Esophagus muscularis mucosa (tissue), 4 donors: Measurements from ENCODE around the gene GNS. TPM values are rescaled to one million over a fixed set of nuclear protein-coding genes. Genes with fewer than 3 reads are reported as not detected.

Experiments
- DNase-seq: peaks from one replicate; pipeline ENCODE4 v3.0.0-alpha.2; 2017; ENCODE audit errors: extremely low spot score
- H3K27ac ChIP-seq, 4 donors: fragments of 200-600 bp; sonication (generic); replicated peaks in 1 of 4; 1 replicate in 3 of 4; 2 replicates in 1 of 4; pipeline ENCODE4 v1.5.1; 2016 to 2019; ENCODE audit warnings: mild to moderate bottlenecking in 1 of 4
- H3K27me3 ChIP-seq, 4 donors: fragments of 200-600 bp; sonication (generic); one replicate each; pipeline versions ENCODE4 v1.5.1 to v1.6.0; 2016 to 2019
- H3K36me3 ChIP-seq, 4 donors: fragments of 200-600 bp; sonication (generic); one replicate each; pipeline ENCODE4 v1.5.1; 2016 to 2019
- H3K4me1 ChIP-seq, 4 donors: fragments of 200-600 bp; sonication (generic); one replicate each; pipeline ENCODE4 v1.5.1; 2016 to 2019
- H3K4me3 ChIP-seq, 4 donors: fragments of 200-600 bp; sonication (generic); 1 replicate in 2 of 4; 2 replicates in 2 of 4; pipeline ENCODE4 v1.5.1; 2016 to 2019; ENCODE audit warnings: mild to moderate bottlenecking in 4 of 4, moderate library complexity in 1 of 4
- H3K9me3 ChIP-seq, 4 donors: fragments of 200-600 bp; sonication (generic); 1 replicate in 3 of 4; 2 replicates in 1 of 4; pipeline ENCODE4 v1.5.1; 2016 to 2019
- CTCF ChIP-seq, 3 experiments: fragments of 200-600 bp in 2 of 3; fragments of 450-650 bp in 1 of 3; sonication (generic) in 2 of 3; IDR thresholded peaks; one replicate each; pipeline ENCODE4 v1.5.1; 2017 to 2019; ENCODE audit warnings: antibody characterized with exemption in 3 of 3, mild to moderate bottlenecking in 2 of 3, moderate library complexity in 1 of 3
- EP300 ChIP-seq: sonication (generic); formaldehyde crosslinking; IDR thresholded peaks from one replicate; pipeline ENCODE4 v1.6.1; 2017; ENCODE audit warnings: antibody characterized with exemption
- POLR2A ChIP-seq: fragments of 450-650 bp; IDR thresholded peaks from one replicate; pipeline ENCODE4 v1.6.1; 2017; ENCODE audit warnings: antibody characterized with exemption, moderate library complexity, mild to moderate bottlenecking, low read depth
- POLR2AphosphoS5 ChIP-seq, 2 donors: sonication (generic); formaldehyde crosslinking; IDR thresholded peaks; one replicate each; pipeline ENCODE4 v1.6.1; 2017; ENCODE audit warnings: antibody characterized with exemption in 2 of 2
- WGBS: methylation state at CpG from one replicate; pipeline ENCODE4 v1.1.5; 2018; 5-methylcytosine and 5-hydroxymethylcytosine counted together
- intact Hi-C: fragments of 100-400 bp; cut with DNase I; formaldehyde crosslinking; loops from one replicate; pipeline ENCODE4 v1.15.1; 2023
- total RNA-seq, 4 donors: library from RNA; depleted of rRNA; stranded (reverse); fragments of >200 nt; gene quantifications; one replicate each; pipeline versions ENCODE4 v1.1.0 to v1.2.1, GENCODE V29; 2016

The GNS gene
- total RNA-seq, 4 donors from 2014 or later, result 71.0 to 92.9 (median 89.9) TPM

DNA sequence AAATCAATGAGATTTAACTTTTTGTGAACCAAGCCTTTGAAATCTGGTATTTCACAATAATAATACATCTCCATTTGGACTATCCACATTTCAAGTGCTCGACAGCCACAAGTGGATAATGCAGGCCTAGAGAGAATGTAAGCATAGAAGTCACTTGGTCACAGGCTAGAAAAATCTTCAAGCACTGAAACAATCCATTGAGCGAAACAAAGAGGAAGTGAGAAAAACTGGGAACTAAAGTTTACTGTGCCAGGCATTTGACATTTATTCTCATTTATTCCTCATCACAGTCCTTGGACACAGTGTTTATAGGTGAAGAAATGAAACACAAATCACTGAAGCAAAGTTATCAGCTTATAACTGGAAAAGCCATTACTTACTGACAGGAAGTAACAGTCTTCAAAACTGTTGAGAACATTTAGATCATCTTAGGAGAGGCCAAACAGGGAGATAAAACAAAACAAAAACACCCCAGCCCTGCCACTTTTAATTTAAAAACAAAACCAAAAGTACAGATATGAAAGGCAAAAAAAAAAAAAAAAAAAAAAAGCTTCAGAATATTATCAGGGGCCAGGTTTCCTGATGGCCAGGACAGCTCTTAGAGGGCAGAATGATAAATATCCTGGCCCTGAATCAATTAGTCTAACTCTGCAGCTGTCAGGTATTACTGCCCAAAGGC lies 29.2 kb downstream of the GNS start:
- intact Hi-C loops, result no loop called here
- H3K27ac ChIP-seq, result peak overlapping the region in 1 of 4 donors; percentile 50
- H3K4me3 ChIP-seq, result no peak overlapping the region
- no peaks in the 10 kb centered on the region for H3K27me3 ChIP-seq
- peaks cover 20 to 60% (median 43%) of the 10 kb centered on the region in 4 donors for H3K36me3 ChIP-seq
- no peaks in the 10 kb centered on the region for H3K9me3 ChIP-seq
- DNase-seq, result no peak
- 71% methylated on average over 2 of the region's 2 CpGs for WGBS
- peaks cover 0 to 6% (median 3%) of the 10 kb centered on the region in 4 donors for H3K4me1 ChIP-seq
- no peak for TF ChIP-seq EP300
- no peak for TF ChIP-seq CTCF (IDR thresholded peaks at IDR 0.05)
- TF ChIP-seq POLR2AphosphoS5 (IDR thresholded peaks at IDR 0.05), result no peak
- no peak for TF ChIP-seq POLR2A

- WGBS, result 97% methylated on average over 11 of the region's 11 CpGs
- no peaks in the 10 kb centered on the region for H3K4me1 ChIP-seq
- H3K9me3 ChIP-seq, result no peaks in the 10 kb centered on the region
- H3K27me3 ChIP-seq, result no peaks in the 10 kb centered on the region
- TF ChIP-seq EP300, result no peak
- H3K27ac ChIP-seq, result no peak overlapping the region
- intact Hi-C loops, result no loop called here
- no peak overlapping the region for H3K4me3 ChIP-seq
- peaks cover 32 to 90% (median 79%) of the 10 kb centered on the region in 4 donors for H3K36me3 ChIP-seq
- DNase-seq, result no peak
Measured at GRCh38 chr12:64724201-64724745, 34.9 kb downstream of the GNS start.

- Histone ChIP-seq H3K27ac (no peak overlapping the region), H3K27me3 (no peaks in the 10 kb centered on the region), H3K9me3 (no peaks in the 10 kb centered on the region), H3K36me3 (peaks cover 32 to 92% (median 79%) of the 10 kb centered on the region in 4 donors), H3K4me3 (no peak overlapping the region), H3K4me1 (no peaks in the 10 kb centered on the region)
- WGBS, result 94% methylated on average over 2 of the region's 2 CpGs
- no peak for DNase-seq
- intact Hi-C loops, result no loop called here
- TF ChIP-seq POLR2AphosphoS5 (IDR thresholded peaks at IDR 0.05) (no peak), EP300 (no peak), POLR2A (no peak), CTCF (IDR thresholded peaks at IDR 0.05) (no peak)
Measured at GRCh38 chr12:64723630-64724029, 35.6 kb downstream of the GNS start.

DNA sequence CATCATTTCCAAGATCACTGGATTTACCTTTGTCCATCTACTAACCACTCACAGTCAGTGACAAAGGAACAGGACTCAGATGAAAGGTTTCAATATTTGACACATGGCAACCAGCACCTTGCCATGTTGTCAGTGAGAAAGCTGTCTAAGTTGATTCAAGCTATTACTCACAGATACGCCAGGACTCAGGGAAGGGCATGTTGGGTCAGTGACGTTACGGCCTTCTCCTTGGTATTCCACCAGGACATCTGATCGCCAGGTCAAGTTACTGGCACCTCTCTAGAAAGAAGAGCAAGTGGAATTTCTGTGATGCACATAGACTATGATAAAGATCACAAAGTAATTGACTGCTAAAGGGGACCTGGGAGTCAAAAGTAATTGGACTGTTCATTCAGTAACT lies 36.4 kb downstream of the GNS start:
- H3K36me3 ChIP-seq, result peaks cover 32 to 90% (median 76%) of the 10 kb centered on the region in 4 donors
- no peaks in the 10 kb centered on the region for H3K4me1 ChIP-seq
- no peak overlapping the region for H3K27ac ChIP-seq
- H3K9me3 ChIP-seq, result no peaks in the 10 kb centered on the region
- 93% methylated on average over 4 of the region's 4 CpGs for WGBS
- TF ChIP-seq CTCF (IDR thresholded peaks at IDR 0.05) (no peak), EP300 (no peak), POLR2A (no peak), POLR2AphosphoS5 (IDR thresholded peaks at IDR 0.05) (no peak)
- DNase-seq, result no peak
- no peaks in the 10 kb centered on the region for H3K27me3 ChIP-seq
- intact Hi-C loops, result no loop called here
- no peak overlapping the region for H3K4me3 ChIP-seq

- intact Hi-C loops, result no loop called here
- H3K4me3 ChIP-seq, result no peak overlapping the region
- 100% methylated on average over 1 of the region's 1 CpG for WGBS
- TF ChIP-seq POLR2A (no peak), CTCF (IDR thresholded peaks at IDR 0.05) (no peak), EP300 (no peak), POLR2AphosphoS5 (IDR thresholded peaks at IDR 0.05) (no peak)
- DNase-seq, result no peak
- no peak overlapping the region for H3K27ac ChIP-seq
- H3K36me3 ChIP-seq, result peaks cover 37 to 91% (median 79%) of the 10 kb centered on the region in 4 donors
- no peaks in the 10 kb centered on the region for H3K9me3 ChIP-seq
- H3K27me3 ChIP-seq, result no peaks in the 10 kb centered on the region
- no peaks in the 10 kb centered on the region for H3K4me1 ChIP-seq
Measured at GRCh38 chr12:64720884-64721283, 38.3 kb downstream of the GNS start.
